Fibroblast of skin of left quadriceps (primary cell): ENCODE data around the gene TSPAN19.
"Not testable (repeated sequence)": the region's sequence is repeated elsewhere in the genome, so short reads cannot be mapped to it uniquely, and the experiment has no call there.

Experiments
- DNase-seq, 2 experiments: peaks; one replicate each; pipeline ENCODE4 v3.0.0-alpha.2; 2013; ENCODE audit warnings: low read depth in 2 of 2

TSPAN19 gene

GRCh38 chr12:85036234-85036707, at the start of gene TSPAN19, which contains the start of gene LRRIQ1:
Gene TSPAN19 (minus strand): TSS chr12:85036277. CDS start chr12:85029946, 6,331 bp downstream.
Gene LRRIQ1 (plus strand): TSS chr12:85036351. CDS start chr12:85038177, 1,826 bp downstream.
- peak; percentile 81 to 82 for DNase-seq

DNA sequence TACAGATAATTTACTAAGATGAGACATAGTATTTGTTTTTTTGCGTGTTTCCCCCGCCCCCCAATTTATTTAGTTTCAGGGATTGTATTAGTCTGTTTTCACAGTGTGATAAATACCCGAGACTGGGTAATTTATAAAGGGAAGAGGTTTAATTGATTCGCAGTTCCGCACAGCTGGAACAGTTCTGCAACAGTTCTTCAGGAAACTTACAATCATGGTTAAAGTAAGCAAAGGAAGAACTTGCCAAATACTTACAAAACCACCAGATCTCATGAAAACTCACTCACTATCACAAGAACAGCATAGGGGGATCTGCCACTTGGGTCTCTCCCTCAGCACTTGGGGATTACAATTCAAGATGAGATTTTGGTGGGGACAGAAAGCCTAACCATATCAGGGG, 49.0 kb upstream of the TSPAN19 start:
- no peak for DNase-seq

DNA sequence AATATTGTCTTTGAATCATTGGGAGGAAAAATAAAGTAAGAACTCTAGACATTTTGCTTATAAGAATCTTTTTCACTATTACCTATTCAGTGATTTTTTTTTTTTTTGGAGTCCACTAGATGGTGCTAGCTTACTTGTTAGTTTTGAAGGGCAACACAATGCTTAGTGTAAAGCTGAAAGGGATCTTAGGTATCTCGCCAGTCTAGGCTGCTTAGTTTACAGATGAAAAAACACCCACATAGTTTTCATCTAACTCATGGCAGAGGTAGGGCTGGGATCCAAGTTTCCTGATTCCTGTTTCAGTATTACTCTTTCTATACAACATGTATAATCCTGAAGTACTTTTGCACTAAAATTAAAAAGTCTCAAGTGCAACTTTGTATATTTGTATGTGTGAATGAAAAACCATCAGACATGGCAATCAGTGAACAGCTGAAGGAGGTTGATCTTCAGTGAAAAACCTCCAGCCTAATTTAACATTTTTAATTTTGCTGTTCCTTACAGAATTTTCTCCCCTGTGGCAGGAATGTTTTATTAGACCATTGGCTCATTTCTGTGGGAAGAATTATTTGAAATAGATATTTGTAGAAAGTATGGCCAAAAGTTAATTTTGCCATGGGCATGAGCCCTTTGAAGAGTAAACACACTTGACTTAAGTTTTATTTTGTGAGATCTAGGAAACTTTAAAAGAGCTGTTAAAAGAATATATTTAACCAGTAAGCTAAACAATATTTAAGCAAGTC, 40.8 kb upstream of the TSPAN19 start:
- peak; percentile 83 for DNase-seq

GRCh38 chr12:85072826-85073225, 36.7 kb upstream of the TSPAN19 start:
- DNase-seq, result no peak

DNA sequence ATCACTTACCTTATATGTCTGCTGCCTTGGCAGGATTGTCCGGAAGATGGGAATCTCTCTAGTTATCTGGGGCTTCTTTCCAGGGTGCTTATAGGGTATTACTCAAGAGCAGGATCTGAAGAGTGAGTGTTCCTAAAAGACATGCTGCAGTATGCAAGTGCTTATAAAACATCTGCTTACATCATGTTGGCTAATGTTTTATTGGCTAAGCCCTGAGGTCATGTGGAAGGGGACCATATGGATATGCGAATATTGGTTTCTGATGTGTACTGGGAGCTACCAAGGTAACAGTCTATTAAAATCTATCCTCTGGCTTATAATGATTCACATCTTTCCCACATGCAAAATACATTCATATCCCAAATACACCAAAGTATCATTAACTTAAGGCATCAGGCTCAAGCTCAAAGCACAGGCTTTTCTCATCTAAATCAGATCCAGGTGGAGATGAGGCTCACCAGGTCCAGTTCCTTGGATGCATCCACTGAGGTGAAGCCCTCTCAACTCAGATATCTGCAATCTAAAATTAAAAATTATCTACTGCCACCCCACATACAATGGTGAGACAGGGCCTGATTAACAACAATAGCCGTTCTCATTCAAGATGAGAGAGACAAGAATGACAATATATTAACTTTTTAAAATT, 29.9 kb upstream of the TSPAN19 start:
- peak; percentile 7 to 17 for DNase-seq

DNA sequence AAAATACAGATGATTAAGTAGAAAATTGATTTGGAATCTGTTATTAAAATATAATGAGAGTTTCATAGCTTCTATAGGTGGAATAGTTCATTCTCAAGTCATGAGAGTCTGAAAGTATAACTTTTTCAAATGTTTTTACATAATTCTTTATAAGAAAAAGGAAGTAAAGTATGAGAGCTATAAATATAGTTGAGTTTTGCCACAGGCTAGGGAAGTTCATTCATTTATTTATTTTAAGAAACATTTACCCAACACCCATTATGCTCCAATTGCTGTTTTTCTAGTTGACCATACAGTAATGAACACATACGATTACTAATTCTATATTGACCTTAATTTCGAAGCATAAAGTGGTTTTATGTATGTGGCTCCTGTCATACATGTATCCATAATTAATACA, 24.8 kb upstream of the TSPAN19 start:
- DNase-seq, result no peak

GRCh38 chr12:85059594-85059993, 23.5 kb upstream of the TSPAN19 start:
- DNase-seq, result no peak

- DNase-seq, result no peak
Observed at GRCh38 chr12:85058339-85058738, 22.3 kb upstream of the TSPAN19 start.

DNA sequence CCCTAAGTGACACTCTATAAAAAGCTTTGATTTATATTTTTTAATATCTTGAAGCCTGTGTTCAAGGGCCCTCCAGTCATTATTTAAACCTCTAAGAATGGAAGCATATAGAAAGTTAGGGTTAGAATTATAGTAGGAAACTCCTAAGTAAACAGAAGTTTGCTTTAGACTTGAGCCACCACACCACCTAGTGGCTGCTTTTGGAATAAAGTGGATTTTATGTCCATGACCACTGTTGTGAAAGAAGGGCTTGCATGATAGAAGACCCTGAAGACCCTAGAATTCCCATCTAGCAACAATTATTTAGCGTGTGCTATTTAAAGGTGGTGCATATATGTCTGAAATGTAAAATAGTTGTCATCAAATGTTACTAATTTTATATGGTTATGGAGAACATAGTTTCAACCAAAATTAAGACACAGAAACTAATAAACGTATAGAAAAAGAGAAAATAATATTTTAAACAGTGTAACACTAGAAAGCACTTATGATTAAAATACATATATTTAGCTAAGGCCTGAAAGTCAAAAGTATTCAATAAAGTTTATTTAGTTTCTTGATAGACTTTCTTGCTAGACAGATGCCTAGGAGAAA, 21.4 kb upstream of the TSPAN19 start:
- DNase-seq, result no peak

DNA sequence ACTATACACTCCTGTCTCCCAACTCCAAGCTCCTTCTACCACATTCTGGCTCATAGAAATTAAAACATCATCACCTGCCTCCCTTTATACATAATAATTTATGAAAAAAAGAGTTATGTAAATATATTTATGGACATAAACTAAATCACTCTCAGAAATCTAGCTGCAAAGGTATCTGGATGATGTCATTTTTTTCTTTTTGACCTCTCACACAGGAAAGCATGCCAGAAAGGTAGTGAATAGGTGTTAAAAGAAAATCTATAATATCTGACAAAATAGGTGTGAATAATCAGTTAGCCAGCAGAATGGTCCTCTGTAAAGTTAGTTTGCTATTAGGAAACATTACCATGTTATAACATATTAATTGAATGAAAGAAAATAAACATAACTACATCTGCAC, 7.8 kb upstream of the TSPAN19 start:
- no peak for DNase-seq

GRCh38 chr12:85041395-85041794, 5.3 kb upstream of the TSPAN19 start:
- DNase-seq, result no peak

DNA sequence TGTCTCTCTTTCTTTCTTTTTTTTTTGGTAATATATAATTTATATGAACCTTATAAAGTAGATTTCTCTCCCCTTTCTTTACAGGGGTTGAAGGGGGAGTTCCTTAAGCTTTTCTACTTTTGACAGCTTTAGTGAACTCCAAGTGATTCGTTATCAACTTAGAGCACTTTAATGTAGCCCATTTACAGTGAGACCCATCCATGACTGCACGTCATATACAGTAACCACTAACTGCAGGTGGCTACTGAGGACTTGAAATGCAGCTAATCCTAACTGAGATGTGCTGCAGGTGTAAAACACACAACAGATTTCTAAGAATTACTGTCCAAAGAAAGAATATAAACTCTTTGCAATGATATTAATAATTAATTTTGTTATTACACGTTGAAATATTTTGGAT, 656 bp upstream of the TSPAN19 start:
- DNase-seq, result no peak

DNA sequence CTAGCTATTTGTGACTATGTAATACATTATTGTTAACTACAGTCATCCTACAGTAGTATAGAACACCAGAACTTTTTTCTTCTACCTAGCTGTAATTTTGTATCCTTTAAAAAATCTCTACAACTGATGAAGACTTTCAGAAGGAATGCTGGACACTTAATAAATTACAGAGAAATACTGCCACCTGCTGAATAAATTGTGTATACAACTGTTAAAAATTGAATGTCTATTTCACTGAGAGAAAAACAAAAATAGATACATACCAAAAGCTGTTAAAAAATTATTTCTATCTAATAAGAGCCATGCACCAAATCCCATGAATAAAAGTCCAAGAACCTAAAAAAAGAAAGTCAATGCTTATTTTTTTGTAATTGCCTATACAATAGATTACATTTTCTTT, 6.6 kb downstream of the TSPAN19 start:
- peak; percentile 11 to 15 for DNase-seq

- no peak for DNase-seq
Observed at GRCh38 chr12:85018098-85018497, 18.0 kb downstream of the TSPAN19 start.

GRCh38 chr12:85017618-85018017, 18.5 kb downstream of the TSPAN19 start:
- DNase-seq, result no peak

GRCh38 chr12:85017133-85017532, 18.9 kb downstream of the TSPAN19 start:
- DNase-seq, result no peak

GRCh38 chr12:85016413-85016812, 19.7 kb downstream of the TSPAN19 start:
- peak; percentile 86 to 87 for DNase-seq

DNA sequence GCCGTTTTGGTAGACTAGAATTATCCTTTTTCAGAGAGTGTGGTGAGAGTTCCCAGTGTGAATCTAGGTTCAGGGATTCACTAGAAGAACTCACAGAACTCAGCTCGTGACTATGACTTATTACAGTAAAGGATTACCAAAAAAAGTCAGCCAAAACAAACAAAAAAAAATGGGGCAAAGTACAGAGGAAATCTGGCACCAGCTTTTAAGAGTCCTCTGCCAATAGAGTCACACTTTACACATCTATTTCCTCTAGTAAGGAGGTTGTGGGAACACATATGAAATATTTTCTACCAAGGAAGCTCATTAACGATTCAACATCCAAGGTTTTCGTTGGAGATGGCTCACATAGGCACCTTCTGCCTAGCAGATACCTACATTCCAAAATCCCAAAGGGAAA, 28.2 kb downstream of the TSPAN19 start:
- no peak for DNase-seq

- no peak for DNase-seq
Observed at GRCh38 chr12:85006206-85006605, 29.9 kb downstream of the TSPAN19 start.

- no peak for DNase-seq
Observed at GRCh38 chr12:85005615-85006014, 30.5 kb downstream of the TSPAN19 start.

DNA sequence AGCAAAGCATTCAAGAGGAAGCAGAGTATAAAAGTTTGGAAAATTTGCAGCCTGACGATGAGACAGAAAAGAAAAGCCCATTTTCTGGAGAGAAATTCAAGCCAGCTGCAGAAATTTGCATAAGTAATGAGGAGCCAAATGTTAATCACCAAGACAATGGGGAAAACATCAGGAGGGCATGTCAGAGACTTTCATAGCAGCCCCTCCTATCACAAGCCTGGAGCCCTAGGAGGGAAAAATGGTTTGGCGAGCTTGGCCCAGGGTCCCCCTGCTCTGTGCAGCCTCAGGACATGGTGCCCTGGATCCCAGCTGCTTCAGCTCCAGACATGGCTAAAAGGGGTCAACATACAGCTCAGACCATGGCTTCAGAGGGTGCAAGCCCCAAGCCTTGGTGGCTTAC, 31.0 kb downstream of the TSPAN19 start:
- DNase-seq, result not testable (repeated sequence)

DNA sequence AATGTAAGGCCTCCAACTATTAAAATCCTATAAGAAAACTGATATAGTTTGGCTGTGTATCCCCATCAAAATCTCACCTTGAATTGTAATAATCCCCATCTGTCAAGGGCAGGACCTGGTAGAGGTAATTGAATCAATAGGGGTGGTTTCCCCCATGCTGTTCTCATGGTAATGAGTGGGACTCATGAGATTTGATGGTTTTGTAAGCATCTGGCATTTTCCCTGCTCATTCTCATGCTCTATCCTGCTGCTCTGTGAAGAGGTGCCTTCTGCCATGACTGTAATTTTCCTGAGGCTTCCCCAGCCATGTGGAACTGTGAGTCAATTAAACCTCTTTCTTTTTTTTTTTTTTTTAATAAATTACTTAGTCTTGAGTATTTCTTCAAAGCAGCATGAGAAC, 31.9 kb downstream of the TSPAN19 start:
- no peak for DNase-seq

- DNase-seq, result no peak
Observed at GRCh38 chr12:85002778-85003296, 33.2 kb downstream of the TSPAN19 start.
